IMR-90 (cell line): ENCODE measurements around the gene ATP2A3. TPM values are rescaled to one million over a fixed set of nuclear protein-coding genes. Genes with fewer than 3 reads are reported as not detected.
A peak's percentile ranks its signal among the peaks of the same experiment; 100 is the strongest.

Source experiments
- ATAC-seq: fragments of 200-7000 bp; cut with Tn5 transposase; 2 replicates; pipeline ENCODE4 v1.9.1; 2020; ENCODE audit warnings: low read depth, mild to moderate bottlenecking, moderate library complexity
- BruUV-seq: library from RNA; stranded (reverse); fragments of 400-500 nt; replicated peaks from 2 replicates; lab custom pipeline; 2021; lab: Mats Ljungman, UMichigan
- CTCF ChIA-PET: fragments of 300-600 bp; formaldehyde crosslinking; extraction: SDS; loops from one replicate; lab custom pipeline; 2021; ENCODE audit warnings: antibody characterized with exemption; lab: Yijun Ruan, JAX
- POLR2A ChIA-PET: fragments of 300-600 bp; sonication (Branson Sonifier 250); formaldehyde crosslinking; loops from one replicate; lab custom pipeline; 2022; ENCODE audit warnings: antibody characterized with exemption; ENCODE audit not compliant: unreplicated experiment; lab: Charles Lee
- DNase-seq: peaks from one replicate; pipeline ENCODE4 v3.0.0; 2013
- H2AFZ ChIP-seq: replicated peaks from 2 replicates; pipeline ENCODE3; 2013; ENCODE audit warnings: low read length, mild to moderate bottlenecking; ENCODE audit not compliant: poor library complexity
- H2AK5ac ChIP-seq: 2 replicates; pipeline ENCODE4 v1.6.1; 2013; ENCODE audit warnings: low read depth, low read length, inconsistent platforms
- H2AK9ac ChIP-seq: replicated peaks from 2 replicates; pipeline ENCODE3; 2013; ENCODE audit warnings: mild to moderate bottlenecking, low read depth, low read length, moderate library complexity; ENCODE audit not compliant: poor library complexity
- H2BK120ac ChIP-seq: 2 replicates; pipeline ENCODE4 v1.6.1; 2013; ENCODE audit warnings: low read depth, low read length, inconsistent platforms
- H2BK15ac ChIP-seq: 3 replicates; pipeline ENCODE4 v1.6.1; 2013; ENCODE audit warnings: low read depth, low read length, inconsistent platforms
- H2BK20ac ChIP-seq: 2 replicates; pipeline ENCODE4 v1.6.1; 2013; ENCODE audit warnings: low read depth, mild to moderate bottlenecking, inconsistent platforms, low read length, moderate library complexity
- H2BK5ac ChIP-seq: 2 replicates; pipeline ENCODE4 v1.6.1; 2013; ENCODE audit warnings: mild to moderate bottlenecking, low read depth, low read length, inconsistent platforms; ENCODE audit not compliant: poor library complexity, severe bottlenecking
- H3K14ac ChIP-seq: replicated peaks from 2 replicates; pipeline ENCODE4 v1.6.1; 2013; ENCODE audit warnings: low read depth, low read length, inconsistent platforms
- H3K18ac ChIP-seq: 2 replicates; pipeline ENCODE4 v1.6.1; 2013; ENCODE audit warnings: low read depth, low read length, control low read depth
- H3K23ac ChIP-seq: 2 replicates; pipeline ENCODE4 v1.6.1; 2013; ENCODE audit warnings: low read depth, low read length, inconsistent platforms
- H3K27ac ChIP-seq: 2 replicates; pipeline ENCODE4 v1.5.1; 2013; ENCODE audit warnings: mild to moderate bottlenecking, control low read depth, low read length; ENCODE audit not compliant: insufficient read depth
- H3K27me3 ChIP-seq: 2 replicates; pipeline ENCODE4 v1.6.1; 2013; ENCODE audit warnings: low read length; ENCODE audit not compliant: control insufficient read depth, insufficient read depth
- H3K36me3 ChIP-seq: 2 replicates; pipeline ENCODE4 v1.6.1; 2013; ENCODE audit warnings: low read length, mixed read lengths; ENCODE audit not compliant: control insufficient read depth, insufficient read depth
- H3K4ac ChIP-seq: 2 replicates; pipeline ENCODE4 v1.6.1; 2013; ENCODE audit warnings: low read depth, low read length, inconsistent platforms
- H3K4me1 ChIP-seq: 2 replicates; pipeline ENCODE4 v1.6.1; 2013; ENCODE audit warnings: low read length, mixed read lengths; ENCODE audit not compliant: control insufficient read depth, insufficient read depth
- H3K4me2 ChIP-seq: 2 replicates; pipeline ENCODE4 v1.6.1; 2013; ENCODE audit warnings: low read depth, mild to moderate bottlenecking, control low read depth, low read length, moderate library complexity
- H3K4me3 ChIP-seq: 2 replicates; pipeline ENCODE4 v1.5.1; 2013; ENCODE audit warnings: low read depth, mild to moderate bottlenecking, control low read depth, low read length, moderate library complexity; ENCODE audit not compliant: insufficient read depth
- H3K56ac ChIP-seq: 2 replicates; pipeline ENCODE4 v1.6.1; 2013; ENCODE audit warnings: low read length, inconsistent platforms; ENCODE audit not compliant: insufficient read depth; ENCODE audit errors: extremely low read depth
- H3K79me1 ChIP-seq, 2 experiments: 2 replicates each; pipeline ENCODE4 v1.6.1; 2013; ENCODE audit warnings: low read length in 2 of 2, inconsistent platforms in 1 of 2, low read depth in 1 of 2
- H3K9ac ChIP-seq: 2 replicates; pipeline ENCODE4 v1.6.1; 2013; ENCODE audit warnings: low read depth, low read length, control low read depth
- H3K9me1 ChIP-seq: 2 replicates; pipeline ENCODE4 v1.6.1; 2013; ENCODE audit warnings: low read length, inconsistent platforms; ENCODE audit not compliant: insufficient read depth
- H3K9me3 ChIP-seq: 2 replicates; pipeline ENCODE4 v1.6.1; 2013; ENCODE audit warnings: low read length; ENCODE audit not compliant: control insufficient read depth, insufficient read depth
- H4K20me1 ChIP-seq: 2 replicates; pipeline ENCODE4 v1.6.1; 2013; ENCODE audit warnings: low read length, inconsistent platforms; ENCODE audit not compliant: insufficient read depth
- H4K5ac ChIP-seq: 2 replicates; pipeline ENCODE4 v1.6.1; 2013; ENCODE audit warnings: mild to moderate bottlenecking, low read depth, low read length, control low read depth
- H4K8ac ChIP-seq, 2 experiments: 2 replicates each; pipeline ENCODE4 v1.6.1; 2013; ENCODE audit warnings: low read depth in 2 of 2, low read length in 2 of 2, control low read depth in 1 of 2, inconsistent platforms in 1 of 2
- H4K91ac ChIP-seq: 2 replicates; pipeline ENCODE4 v1.6.1; 2013; ENCODE audit warnings: low read depth, low read length, inconsistent platforms; ENCODE audit not compliant: insufficient read depth
- ELK1 ChIP-seq: fragments of 150-350 bp; IDR thresholded peaks from 2 replicates; pipeline ENCODE4 v1.6.1; 2016; ENCODE audit warnings: low read depth, mild to moderate bottlenecking, low read length, moderate library complexity, borderline replicate concordance
- MAFK ChIP-seq: IDR thresholded peaks from 2 replicates; pipeline ENCODE4 v1.6.1; 2012; ENCODE audit warnings: low read depth, low read length, improper control_type of control experiment
- MAZ ChIP-seq: IDR thresholded peaks from 2 replicates; pipeline ENCODE4 v1.6.1; 2012; ENCODE audit warnings: low read depth, mild to moderate bottlenecking, low read length, improper control_type of control experiment, moderate library complexity, borderline replicate concordance
- MXI1 ChIP-seq: IDR thresholded peaks from 2 replicates; pipeline ENCODE4 v1.6.1; 2012; ENCODE audit warnings: low read depth, mild to moderate bottlenecking, low read length, moderate library complexity, borderline replicate concordance
- POLR2A ChIP-seq: IDR thresholded peaks from 2 replicates; pipeline ENCODE4 v1.6.1; 2012; ENCODE audit warnings: mild to moderate bottlenecking, low read depth, low read length
- RFX5 ChIP-seq: IDR thresholded peaks from 2 replicates; pipeline ENCODE4 v1.8.0; 2012; ENCODE audit warnings: low read depth, mild to moderate bottlenecking, low read length, moderate library complexity
- whole genome bisulfite sequencing, 2 experiments: methylation state at CpG; one replicate each; pipeline versions ENCODE4 v1.1.5 to v1.1.7; 2013; ENCODE audit warnings: missing lambda C conversion rate in 2 of 2; ENCODE audit not compliant: insufficient read length in 1 of 2; ENCODE audit errors: extremely low coverage in 2 of 2; 5-methylcytosine and 5-hydroxymethylcytosine counted together
- dilution Hi-C: fragments of 300-500 bp; cut with HindIII; formaldehyde crosslinking; loops from one replicate; pipeline ENCODE4 v1.14.3; 2018; ENCODE audit warnings: low sequenced_read_pairs; ENCODE audit not compliant: unreplicated experiment
- in situ Hi-C: fragments of 300-500 bp; cut with MboI; formaldehyde crosslinking; loops from 3 replicates; pipeline ENCODE4 v1.14.3; 2019; ENCODE audit warnings: low sequenced_read_pairs, inconsistent platforms, mixed read lengths
- intact Hi-C: fragments of 100-400 bp; cut with micrococcal nuclease; formaldehyde crosslinking; loops from 2 replicates; pipeline ENCODE4 v1.10.0; 2022
- polyA plus RNA-seq, 3 experiments: library from polyadenylated mRNA; depleted of rRNA; stranded (reverse); fragments of >200 nt; gene quantifications; 2 replicates each; pipeline ENCODE4 v1.2.3, GENCODE V29; 2012; ENCODE audit warnings: low replicate concordance in 1 of 3
- total RNA-seq: library from RNA; depleted of rRNA; stranded (reverse); fragments of >200 nt; gene quantifications from 2 replicates; pipeline ENCODE4 v1.2.3, GENCODE V29; 2012

ATP2A3 gene
- total and polyA plus RNA-seq, 2 of the 4 experiments (the other 2 are of a cell fraction): 0.18 to 0.63 TPM

DNA sequence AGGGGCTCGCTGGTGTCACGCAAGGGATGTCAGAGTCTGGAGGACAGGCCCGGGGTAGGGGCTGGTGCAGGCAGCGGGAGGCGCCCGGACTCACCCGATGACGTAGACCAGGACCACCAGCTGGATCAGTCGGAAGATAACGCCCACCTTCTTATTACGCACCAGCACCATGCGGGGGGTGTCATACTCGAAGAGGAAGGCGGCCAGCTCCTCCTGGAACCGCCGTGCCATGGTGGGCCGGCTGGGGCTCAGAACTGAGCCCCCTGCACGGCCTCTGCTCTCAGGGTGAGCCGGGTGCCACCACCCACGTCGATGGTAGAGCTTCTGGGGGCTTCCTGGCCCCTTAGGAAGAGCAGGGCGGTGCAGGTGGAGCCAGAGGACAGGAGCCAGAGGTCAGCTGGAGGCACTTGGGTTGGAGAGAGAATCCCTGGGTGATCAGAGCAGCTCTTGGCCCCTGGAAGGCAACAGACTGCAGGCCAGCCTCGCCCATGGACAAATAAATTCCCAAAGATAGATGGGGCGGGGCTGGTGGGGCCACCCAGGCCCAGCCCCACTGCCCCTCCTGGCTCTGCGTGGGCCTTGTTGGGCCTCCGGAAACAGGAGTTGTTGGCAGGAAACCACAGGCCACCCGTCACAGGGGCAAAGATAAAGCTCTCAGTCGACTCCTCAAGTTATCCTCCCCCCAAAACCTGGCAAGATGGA is 48.1 kb downstream of the ATP2A3 start, which contains the start of gene P2RX1:
TSS of gene P2RX1 (minus strand) at position 471 of the 702 bp plus-strand sequence. CDS start at position 231, 240 bp downstream.
- no peak within 1 kb of the TSS for H3K14ac ChIP-seq
- ChIA-PET POLR2A (no interaction called here), CTCF (no interaction called here)
- BruUV-seq: no TSS peak
- no peak within 1 kb of the TSS for H4K91ac ChIP-seq
- H3K9ac ChIP-seq: no peak within 1 kb of the TSS
- no peak within 1 kb of the TSS for H4K5ac ChIP-seq
- H3K27me3 ChIP-seq: no peaks in the 10 kb centered on the region
- H3K9me1 ChIP-seq: no peaks in the 10 kb centered on the region
- intact Hi-C loops (loop anchor here (2.0 kb wide), 1 partner anchor 93 kb away; no protein-coding TSS in a partner anchor), dilution Hi-C loops (no loop called here), in situ Hi-C loops (no loop called here)
- H3K4me2 ChIP-seq: no peak within 1 kb of the TSS
- H2AK5ac ChIP-seq: peak within 1 kb of the TSS; percentile 59; the same call in 1 of the 2 replicates
- peak within 1 kb of the TSS; percentile 72 for H2AK9ac ChIP-seq
- H3K4me3 ChIP-seq: no peak within 1 kb of the TSS
- H2BK20ac ChIP-seq: no peak within 1 kb of the TSS
- 79% methylated on average over 10 of the region's 28 CpGs; no CpG with 5 or more reads in 1 of the 2 experiments for WGBS, 2 experiments
- H2AFZ ChIP-seq: peak within 1 kb of the TSS; percentile 43
- H3K79me1 ChIP-seq: no peaks in the 10 kb centered on the region
- H3K4ac ChIP-seq: no peak within 1 kb of the TSS
- no peak within 1 kb of the TSS for H2BK5ac ChIP-seq
- H3K56ac ChIP-seq: no peak within 1 kb of the TSS
- H3K4me1 ChIP-seq: peaks cover 5% of the 10 kb centered on the region; the same call in 1 of the 2 replicates
- H3K9me3 ChIP-seq: no peaks in the 10 kb centered on the region
- H3K23ac ChIP-seq: no peak within 1 kb of the TSS
- DNase-seq (no peak), ATAC-seq (no peak)
- no peaks in the 10 kb centered on the region for H3K36me3 ChIP-seq
- H3K27ac ChIP-seq: no peak within 1 kb of the TSS
- H4K8ac ChIP-seq: no peak within 1 kb of the TSS
- H2BK15ac ChIP-seq: no peak within 1 kb of the TSS
- no peaks in the 10 kb centered on the region for H4K20me1 ChIP-seq
- H3K18ac ChIP-seq: no peak within 1 kb of the TSS
- TF ChIP-seq MXI1 (no peak), MAFK (no peak), MAZ (no peak), POLR2A (no peak), RFX5 (no peak), ELK1 (no peak)
- no peak within 1 kb of the TSS for H2BK120ac ChIP-seq
